Peyer's patch (tissue), 4 donors: ENCODE results near the gene FAM204A. TPM values are rescaled to one million over a fixed set of nuclear protein-coding genes. Genes with fewer than 3 reads are reported as not detected.
A peak's percentile ranks its signal among the peaks of the same experiment; 100 is the strongest.

ENCODE experiments used
- DNase-seq, 3 donors: peaks; one replicate each; pipeline ENCODE4 v3.0.0-alpha.2; 2017 to 2019
- H3K27ac ChIP-seq, 4 donors: fragments of 200-600 bp; sonication (generic); one replicate each; pipeline ENCODE4 v1.5.1; 2016 to 2019
- H3K27me3 ChIP-seq, 2 donors: fragments of 200-600 bp; sonication (generic); one replicate each; pipeline ENCODE4 v1.5.1; 2019
- H3K36me3 ChIP-seq, 3 donors: fragments of 200-600 bp; sonication (generic); one replicate each; pipeline ENCODE4 v1.5.1; 2016 to 2019
- H3K4me1 ChIP-seq, 4 donors: fragments of 200-600 bp; sonication (generic); one replicate each; pipeline ENCODE4 v1.5.1; 2016 to 2019
- H3K4me3 ChIP-seq, 4 donors: fragments of 200-600 bp; sonication (generic); 1 replicate in 3 of 4; 2 replicates in 1 of 4; pipeline ENCODE4 v1.5.1; 2016 to 2019; ENCODE audit warnings: mild to moderate bottlenecking in 1 of 4
- H3K9me3 ChIP-seq, 4 donors: fragments of 200-600 bp; sonication (generic); one replicate each; pipeline ENCODE4 v1.5.1; 2016 to 2019; ENCODE audit warnings: mild to moderate bottlenecking in 1 of 4
- POLR2A ChIP-seq, 2 donors: fragments of 450-650 bp; IDR thresholded peaks; one replicate each; pipeline ENCODE4 v1.5.1; 2017; ENCODE audit warnings: antibody characterized with exemption in 2 of 2, mild to moderate bottlenecking in 2 of 2, moderate library complexity in 2 of 2
- total RNA-seq, 4 donors: library from RNA; depleted of rRNA; stranded (reverse); fragments of >200 nt; gene quantifications; one replicate each; pipeline ENCODE4 v1.1.0, GENCODE V29; 2016
- TF ChIP-seq, protein P1 (sequence below), 6 experiments: fragments of 450-650 bp in 4 of 6; fragments of 200-600 bp in 2 of 6; sonication (generic) in 1 of 6; IDR thresholded peaks; one replicate each; pipeline ENCODE4 v1.5.1; 2017 to 2019; ENCODE audit warnings: antibody characterized with exemption in 6 of 6, mild to moderate bottlenecking in 3 of 6, moderate library complexity in 1 of 6

FAM204A gene
- total RNA-seq, 4 donors from 2014 or later: 18.4 to 68.5 (median 23.8) TPM

DNA sequence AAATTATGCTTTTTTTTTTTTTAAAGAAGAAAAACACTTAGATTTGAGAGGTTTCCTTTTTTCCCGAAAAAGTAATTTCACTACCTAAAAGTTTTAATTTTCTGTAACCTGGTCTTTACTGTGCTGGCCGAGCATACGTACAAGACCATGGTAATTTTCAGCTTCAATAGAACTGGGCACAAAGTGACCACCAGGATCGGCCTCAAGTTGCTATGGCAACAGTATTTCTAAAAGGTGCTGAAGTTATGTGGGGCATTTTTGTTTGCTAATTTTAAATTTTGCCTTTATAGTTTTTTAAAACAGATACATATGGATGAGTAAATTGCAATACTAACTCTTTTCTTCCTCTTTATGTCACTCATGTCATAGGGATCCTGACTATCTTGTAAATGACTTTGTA lies 69.4 kb downstream of the FAM204A start:
- Histone ChIP-seq H3K4me1 (no peaks in the 10 kb centered on the region), H3K27ac (peak overlapping the region in 1 of 4 donors; percentile 52), H3K9me3 (no peaks in the 10 kb centered on the region), H3K4me3 (no peak overlapping the region), H3K27me3 (no peaks in the 10 kb centered on the region), H3K36me3 (no peaks in the 10 kb centered on the region)
- TF ChIP-seq, protein P1, sequence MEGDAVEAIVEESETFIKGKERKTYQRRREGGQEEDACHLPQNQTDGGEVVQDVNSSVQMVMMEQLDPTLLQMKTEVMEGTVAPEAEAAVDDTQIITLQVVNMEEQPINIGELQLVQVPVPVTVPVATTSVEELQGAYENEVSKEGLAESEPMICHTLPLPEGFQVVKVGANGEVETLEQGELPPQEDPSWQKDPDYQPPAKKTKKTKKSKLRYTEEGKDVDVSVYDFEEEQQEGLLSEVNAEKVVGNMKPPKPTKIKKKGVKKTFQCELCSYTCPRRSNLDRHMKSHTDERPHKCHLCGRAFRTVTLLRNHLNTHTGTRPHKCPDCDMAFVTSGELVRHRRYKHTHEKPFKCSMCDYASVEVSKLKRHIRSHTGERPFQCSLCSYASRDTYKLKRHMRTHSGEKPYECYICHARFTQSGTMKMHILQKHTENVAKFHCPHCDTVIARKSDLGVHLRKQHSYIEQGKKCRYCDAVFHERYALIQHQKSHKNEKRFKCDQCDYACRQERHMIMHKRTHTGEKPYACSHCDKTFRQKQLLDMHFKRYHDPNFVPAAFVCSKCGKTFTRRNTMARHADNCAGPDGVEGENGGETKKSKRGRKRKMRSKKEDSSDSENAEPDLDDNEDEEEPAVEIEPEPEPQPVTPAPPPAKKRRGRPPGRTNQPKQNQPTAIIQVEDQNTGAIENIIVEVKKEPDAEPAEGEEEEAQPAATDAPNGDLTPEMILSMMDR (IDR thresholded peaks at IDR 0.05): no peak
- TF ChIP-seq POLR2A (IDR thresholded peaks at IDR 0.05): no peak
- no peak for DNase-seq

GRCh38 chr10:118272149-118272721 lies 69.9 kb downstream of the FAM204A start:
- Histone ChIP-seq H3K4me1 (no peaks in the 10 kb centered on the region), H3K9me3 (no peaks in the 10 kb centered on the region), H3K27ac (peak overlapping the region in 3 of 4 donors; percentile 19 to 52 (median 46)), H3K36me3 (no peaks in the 10 kb centered on the region), H3K27me3 (no peaks in the 10 kb centered on the region), H3K4me3 (peak overlapping the region in 1 of 4 donors; percentile 12)
- no peak for TF ChIP-seq POLR2A (IDR thresholded peaks at IDR 0.05)
- TF ChIP-seq, protein P1 (IDR thresholded peaks at IDR 0.05): no peak
- no peak for DNase-seq

GRCh38 chr10:118271671-118272070 lies 70.5 kb downstream of the FAM204A start:
- no peaks in the 10 kb centered on the region for H3K9me3 ChIP-seq
- H3K36me3 ChIP-seq: no peaks in the 10 kb centered on the region
- DNase-seq: no peak
- no peaks in the 10 kb centered on the region for H3K4me1 ChIP-seq
- no peaks in the 10 kb centered on the region for H3K27me3 ChIP-seq
- H3K27ac ChIP-seq: peak overlapping the region in 3 of 4 donors; percentile 19 to 52 (median 46)
- no peak for TF ChIP-seq POLR2A (IDR thresholded peaks at IDR 0.05)
- TF ChIP-seq, protein P1 (IDR thresholded peaks at IDR 0.05): no peak
- H3K4me3 ChIP-seq: no peak overlapping the region

- Histone ChIP-seq H3K27ac (no peak overlapping the region), H3K27me3 (no peaks in the 10 kb centered on the region), H3K4me1 (no peaks in the 10 kb centered on the region), H3K9me3 (no peaks in the 10 kb centered on the region), H3K4me3 (no peak overlapping the region), H3K36me3 (no peaks in the 10 kb centered on the region)
- DNase-seq: no peak
- TF ChIP-seq POLR2A (IDR thresholded peaks at IDR 0.05): no peak
- TF ChIP-seq, protein P1 (IDR thresholded peaks at IDR 0.05): no peak
Observed at GRCh38 chr10:118266098-118266748, 75.9 kb downstream of the FAM204A start.

- no peaks in the 10 kb centered on the region for H3K9me3 ChIP-seq
- no peak overlapping the region for H3K4me3 ChIP-seq
- H3K27ac ChIP-seq: no peak overlapping the region
- DNase-seq: no peak
- no peaks in the 10 kb centered on the region for H3K27me3 ChIP-seq
- no peaks in the 10 kb centered on the region for H3K36me3 ChIP-seq
- H3K4me1 ChIP-seq: no peaks in the 10 kb centered on the region
- TF ChIP-seq, protein P1 (IDR thresholded peaks at IDR 0.05): no peak
Observed at GRCh38 chr10:118264838-118265470, 77.2 kb downstream of the FAM204A start.
